HG02943 (cell line): ENCODE measurements around the gene TP53I3.
"Not testable (repeated sequence)": the region's sequence is repeated elsewhere in the genome, so short reads cannot be mapped to it uniquely, and the experiment has no call there.

Source experiments
- ATAC-seq: cut with Tn5 transposase; IDR thresholded peaks from one replicate; pipeline ENCODE4 v1.9.1; 2021; ENCODE audit warnings: mild to moderate bottlenecking, low read depth, moderate library complexity; ENCODE audit not compliant: unreplicated experiment

The TP53I3 gene

GRCh38 chr2:24084386-24085199 is at the start of gene TP53I3:
TP53I3 (minus strand) TSS chr2:24084834; CDS start chr2:24084326, 508 bp downstream.
- peak; percentile 89 for ATAC-seq

GRCh38 chr2:24132543-24132942 is 47.9 kb upstream of the TP53I3 start:
- no peak for ATAC-seq

GRCh38 chr2:24125956-24126355 is 41.3 kb upstream of the TP53I3 start:
- ATAC-seq, result no peak

GRCh38 chr2:24123922-24124580 is 39.4 kb upstream of the TP53I3 start:
- peak; percentile 26 for ATAC-seq

GRCh38 chr2:24123195-24123921 is 38.7 kb upstream of the TP53I3 start, which contains the start of the genes FAM228B and PFN4:
FAM228B (plus strand) TSS chr2:24123469; CDS start chr2:24124362, 893 bp downstream.
PFN4 (minus strand) TSS chr2:24123334; CDS start chr2:24122535, 799 bp downstream.
- peak; percentile 87 for ATAC-seq

GRCh38 chr2:24122366-24123194 is 37.9 kb upstream of the TP53I3 start:
- ATAC-seq, result no peak

- ATAC-seq, result no peak
Measured at GRCh38 chr2:24121469-24121868, 36.8 kb upstream of the TP53I3 start.

GRCh38 chr2:24121066-24121465 is 36.4 kb upstream of the TP53I3 start:
- ATAC-seq, result no peak

GRCh38 chr2:24117902-24118301 is 33.3 kb upstream of the TP53I3 start:
- no peak for ATAC-seq

GRCh38 chr2:24115057-24115456 is 30.4 kb upstream of the TP53I3 start:
- no peak for ATAC-seq

GRCh38 chr2:24111407-24111901 is 26.8 kb upstream of the TP53I3 start:
- ATAC-seq, result no peak

GRCh38 chr2:24110660-24111303 is 26.1 kb upstream of the TP53I3 start:
- ATAC-seq, result no peak

GRCh38 chr2:24109431-24109830 is 24.8 kb upstream of the TP53I3 start:
- ATAC-seq, result not testable (repeated sequence)

- ATAC-seq, result no peak
Measured at GRCh38 chr2:24107336-24107735, 22.7 kb upstream of the TP53I3 start.

GRCh38 chr2:24106786-24107185 is 22.2 kb upstream of the TP53I3 start:
- ATAC-seq, result no peak

GRCh38 chr2:24105816-24106215 is 21.2 kb upstream of the TP53I3 start:
- ATAC-seq, result no peak

GRCh38 chr2:24104906-24105305 is 20.3 kb upstream of the TP53I3 start:
- ATAC-seq, result no peak

GRCh38 chr2:24104110-24104650 is 19.5 kb upstream of the TP53I3 start:
- no peak for ATAC-seq

- ATAC-seq, result no peak
Measured at GRCh38 chr2:24102677-24103076, 18.0 kb upstream of the TP53I3 start.
